ENCODE measurements around the gene KCNIP4.
A peak's percentile ranks its signal among the peaks of the same experiment; 100 is the strongest.

The KCNIP4 gene

GRCh38 chr4:21845663-21846062 lies 102.9 kb downstream of the KCNIP4 start:
- DNase-seq = peak; percentile 31

GRCh38 chr4:21835712-21836111 lies 112.9 kb downstream of the KCNIP4 start:
- no peak for DNase-seq

GRCh38 chr4:21830272-21830671 lies 118.3 kb downstream of the KCNIP4 start:
- no peak for DNase-seq

GRCh38 chr4:21827575-21827974 lies 121.0 kb downstream of the KCNIP4 start:
- peak; percentile 66 for DNase-seq

- peak; percentile 58 for DNase-seq
Observed at GRCh38 chr4:21826071-21826470, 122.5 kb downstream of the KCNIP4 start.

GRCh38 chr4:21819086-21819485 lies 129.5 kb downstream of the KCNIP4 start:
- DNase-seq = peak; percentile 73

- no peak for DNase-seq
Observed at GRCh38 chr4:21815651-21816377, 132.8 kb downstream of the KCNIP4 start.

GRCh38 chr4:21811565-21811964 lies 137.0 kb downstream of the KCNIP4 start:
- peak; percentile 57 for DNase-seq

- no peak for DNase-seq
Observed at GRCh38 chr4:21806991-21807390, 141.6 kb downstream of the KCNIP4 start.

GRCh38 chr4:21802406-21802805 lies 146.2 kb downstream of the KCNIP4 start:
- DNase-seq = peak; percentile 81

- DNase-seq = peak; percentile 52
Observed at GRCh38 chr4:21801661-21802385, 146.7 kb downstream of the KCNIP4 start.

- peak; percentile 70 for DNase-seq
Observed at GRCh38 chr4:21795091-21795490, 153.5 kb downstream of the KCNIP4 start.

GRCh38 chr4:21792736-21793135 lies 155.8 kb downstream of the KCNIP4 start:
- DNase-seq = peak; percentile 41

- peak; percentile 61 for DNase-seq
Observed at GRCh38 chr4:21790438-21791029, 158.0 kb downstream of the KCNIP4 start.

GRCh38 chr4:21780148-21780547 lies 168.4 kb downstream of the KCNIP4 start:
- DNase-seq = no peak

GRCh38 chr4:21778702-21779101 lies 169.9 kb downstream of the KCNIP4 start:
- no peak for DNase-seq

GRCh38 chr4:21775703-21776102 lies 172.9 kb downstream of the KCNIP4 start:
- DNase-seq = no peak

- DNase-seq = peak; percentile 61
Observed at GRCh38 chr4:21769404-21770147, 179.0 kb downstream of the KCNIP4 start.

- peak; percentile 40 for DNase-seq
Observed at GRCh38 chr4:21768349-21769310, 179.9 kb downstream of the KCNIP4 start.

GRCh38 chr4:21765810-21766407 lies 182.7 kb downstream of the KCNIP4 start:
- peak; percentile 41 for DNase-seq

- DNase-seq = no peak
Observed at GRCh38 chr4:21763855-21764254, 184.7 kb downstream of the KCNIP4 start.

- DNase-seq = no peak
Observed at GRCh38 chr4:21757248-21757647, 191.3 kb downstream of the KCNIP4 start.

Data from fibroblast of upper back skin (primary cell).